HEK293 (cell line): Measurements from ENCODE around the gene GARIN5B.

Experiments used
- HOXA7 ChIP-seq: sonication (generic); formaldehyde crosslinking; IDR thresholded peaks from 2 replicates; pipeline ENCODE4 v1.8.1; 2022; ENCODE audit warnings: missing genetic modification reagents, borderline replicate concordance
- MZF1 ChIP-seq: fragments of 450-650 bp; formaldehyde crosslinking; IDR thresholded peaks from 2 replicates; pipeline ENCODE4 v1.5.1; 2017; ENCODE audit warnings: missing biosample characterization, missing genetic modification characterization, borderline replicate concordance
- PRDM2 ChIP-seq: fragments of 450-650 bp; formaldehyde crosslinking; IDR thresholded peaks from 2 replicates; pipeline ENCODE4 v1.5.1; 2016; ENCODE audit warnings: missing biosample characterization, missing genetic modification characterization, borderline replicate concordance
- ZNF132 ChIP-seq: fragments of 450-650 bp; formaldehyde crosslinking; IDR thresholded peaks from 2 replicates; pipeline ENCODE4 v1.5.1; 2017; ENCODE audit warnings: missing biosample characterization, missing genetic modification characterization, borderline replicate concordance
- ZNF19 ChIP-seq: fragments of 450-650 bp; formaldehyde crosslinking; IDR thresholded peaks from 2 replicates; pipeline ENCODE4; 2016; ENCODE audit warnings: missing biosample characterization, missing genetic modification characterization, low read depth
- ZNF239 ChIP-seq: fragments of 450-650 bp; formaldehyde crosslinking; IDR thresholded peaks from 2 replicates; pipeline ENCODE4 v1.5.1; 2016; ENCODE audit warnings: missing biosample characterization, missing genetic modification characterization
- ZNF274 ChIP-seq, 2 experiments: fragments of 200-500 bp in 1 of 2; fragments of 450-650 bp in 1 of 2; sonication (Bioruptor generic) in 1 of 2; formaldehyde crosslinking in 1 of 2; IDR thresholded peaks; 2 replicates each; pipeline versions ENCODE4 v1.5.1 to v1.6.1; 2014 to 2016; ENCODE audit warnings: borderline replicate concordance in 1 of 2, inconsistent platforms in 1 of 2, low read length in 1 of 2, missing biosample characterization in 1 of 2, missing genetic modification characterization in 1 of 2
- ZNF324 ChIP-seq: fragments of 450-650 bp; formaldehyde crosslinking; IDR thresholded peaks from 2 replicates; pipeline ENCODE4 v1.5.1; 2016; ENCODE audit warnings: missing biosample characterization, missing genetic modification characterization
- ZNF391 ChIP-seq: fragments of 450-650 bp; formaldehyde crosslinking; IDR thresholded peaks from 2 replicates; pipeline ENCODE4 v1.5.1; 2016; ENCODE audit warnings: low read depth, missing biosample characterization, missing genetic modification characterization, borderline replicate concordance
- ZNF580 ChIP-seq: fragments of 450-650 bp; formaldehyde crosslinking; IDR thresholded peaks from 2 replicates; pipeline ENCODE4 v1.5.1; 2016; ENCODE audit warnings: missing biosample characterization, missing genetic modification characterization
- ZNF600 ChIP-seq: fragments of 450-650 bp; formaldehyde crosslinking; IDR thresholded peaks from 2 replicates; pipeline ENCODE4 v1.5.1; 2016; ENCODE audit warnings: missing biosample characterization, missing genetic modification characterization
- ZNF623 ChIP-seq: fragments of 450-650 bp; formaldehyde crosslinking; IDR thresholded peaks from 2 replicates; pipeline ENCODE4 v1.5.1; 2016; ENCODE audit warnings: missing biosample characterization, missing genetic modification characterization
- ZNF624 ChIP-seq: fragments of 450-650 bp; formaldehyde crosslinking; IDR thresholded peaks from 2 replicates; pipeline ENCODE4 v1.5.1; 2017; ENCODE audit warnings: missing biosample characterization, missing genetic modification characterization
- ZNF654 ChIP-seq: fragments of 450-650 bp; formaldehyde crosslinking; IDR thresholded peaks from 2 replicates; pipeline ENCODE4 v1.5.1; 2016; ENCODE audit warnings: low read depth, missing biosample characterization, missing genetic modification characterization
- ZNF677 ChIP-seq: fragments of 450-650 bp; IDR thresholded peaks from 2 replicates; pipeline ENCODE4 v1.5.0; 2018; ENCODE audit warnings: missing biosample characterization, mild to moderate bottlenecking, missing genetic modification characterization, moderate library complexity
- ZNF837 ChIP-seq: fragments of 450-650 bp; formaldehyde crosslinking; IDR thresholded peaks from 2 replicates; pipeline ENCODE4 v1.5.1; 2016; ENCODE audit warnings: missing biosample characterization, missing genetic modification characterization
- ZNF843 ChIP-seq: fragments of 450-650 bp; formaldehyde crosslinking; IDR thresholded peaks from 2 replicates; pipeline ENCODE4 v1.5.1; 2016; ENCODE audit warnings: missing biosample characterization, missing genetic modification characterization
- TF ChIP-seq, protein P1 (sequence below): fragments of 450-650 bp; formaldehyde crosslinking; IDR thresholded peaks from 2 replicates; pipeline ENCODE4 v1.5.1; 2016; ENCODE audit warnings: missing biosample characterization, missing genetic modification characterization
- TF ChIP-seq, protein P2 (sequence below): fragments of 450-650 bp; formaldehyde crosslinking; IDR thresholded peaks from 2 replicates; pipeline ENCODE4 v1.5.1; 2017; ENCODE audit warnings: missing biosample characterization, missing genetic modification characterization

Gene GARIN5B

DNA sequence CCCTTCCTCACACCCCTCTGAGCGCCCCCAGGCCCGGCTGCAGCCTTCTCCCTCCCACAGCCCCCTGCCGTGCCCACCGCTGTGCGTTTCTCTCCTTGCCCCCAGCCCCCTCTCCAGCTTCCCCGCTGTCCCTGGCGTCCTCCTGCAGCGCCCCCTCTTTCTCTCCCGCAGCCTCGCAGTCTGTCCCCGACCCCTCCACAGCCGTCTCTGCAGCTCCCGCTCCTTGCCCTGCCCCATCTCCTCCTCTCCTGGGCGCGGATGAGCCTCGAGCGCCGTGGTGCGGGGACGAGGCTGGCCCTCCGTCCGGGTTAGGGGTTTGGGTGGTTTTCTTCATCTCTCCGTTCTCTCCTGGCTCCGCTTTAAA lies 22.3 kb downstream of the GARIN5B start (continued):
- TF ChIP-seq, protein P1, sequence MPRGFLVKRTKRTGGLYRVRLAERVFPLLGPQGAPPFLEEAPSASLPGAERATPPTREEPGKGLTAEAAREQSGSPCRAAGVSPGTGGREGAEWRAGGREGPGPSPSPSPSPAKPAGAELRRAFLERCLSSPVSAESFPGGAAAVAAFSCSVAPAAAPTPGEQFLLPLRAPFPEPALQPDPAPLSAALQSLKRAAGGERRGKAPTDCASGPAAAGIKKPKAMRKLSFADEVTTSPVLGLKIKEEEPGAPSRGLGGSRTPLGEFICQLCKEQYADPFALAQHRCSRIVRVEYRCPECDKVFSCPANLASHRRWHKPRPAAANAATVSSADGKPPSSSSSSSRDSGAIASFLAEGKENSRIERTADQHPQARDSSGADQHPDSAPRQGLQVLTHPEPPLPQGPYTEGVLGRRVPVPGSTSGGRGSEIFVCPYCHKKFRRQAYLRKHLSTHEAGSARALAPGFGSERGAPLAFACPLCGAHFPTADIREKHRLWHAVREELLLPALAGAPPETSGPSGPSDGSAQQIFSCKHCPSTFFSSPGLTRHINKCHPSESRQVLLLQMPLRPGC (tag by site-specific recombination), result no peak
- TF ChIP-seq ZNF580 (tag by site-specific recombination), result no peak
- TF ChIP-seq ZNF19, result no peak
- TF ChIP-seq ZNF391, result peak; percentile 13; the same call in 1 of the 2 replicates
- no peak for TF ChIP-seq ZNF239 (tag by site-specific recombination)
- TF ChIP-seq ZNF274 (IDR thresholded peaks at IDR 0.05; ENCODE audit: low read length), result no peak
- no peak for TF ChIP-seq ZNF274 (tag by site-specific recombination; IDR thresholded peaks at IDR 0.05; ENCODE audit: borderline replicate concordance)
- no peak for TF ChIP-seq HOXA7 (CRISPR knock-in tag)
- no peak for TF ChIP-seq ZNF132 (tag by site-specific recombination)
- no peak for TF ChIP-seq PRDM2 (tag by site-specific recombination)
- TF ChIP-seq ZNF677 (tag by site-specific recombination), result no peak
- TF ChIP-seq ZNF837 (tag by site-specific recombination), result no peak
- TF ChIP-seq MZF1 (tag by site-specific recombination), result no peak
- no peak for TF ChIP-seq ZNF623 (tag by site-specific recombination)
- TF ChIP-seq ZNF324 (tag by site-specific recombination), result no peak
- TF ChIP-seq, protein P2, sequence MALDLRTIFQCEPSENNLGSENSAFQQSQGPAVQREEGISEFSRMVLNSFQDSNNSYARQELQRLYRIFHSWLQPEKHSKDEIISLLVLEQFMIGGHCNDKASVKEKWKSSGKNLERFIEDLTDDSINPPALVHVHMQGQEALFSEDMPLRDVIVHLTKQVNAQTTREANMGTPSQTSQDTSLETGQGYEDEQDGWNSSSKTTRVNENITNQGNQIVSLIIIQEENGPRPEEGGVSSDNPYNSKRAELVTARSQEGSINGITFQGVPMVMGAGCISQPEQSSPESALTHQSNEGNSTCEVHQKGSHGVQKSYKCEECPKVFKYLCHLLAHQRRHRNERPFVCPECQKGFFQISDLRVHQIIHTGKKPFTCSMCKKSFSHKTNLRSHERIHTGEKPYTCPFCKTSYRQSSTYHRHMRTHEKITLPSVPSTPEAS (tag by site-specific recombination), result no peak
- peak; percentile 32; the same call in 1 of the 2 replicates for TF ChIP-seq ZNF843
- no peak for TF ChIP-seq ZNF624
- no peak for TF ChIP-seq ZNF654 (tag by site-specific recombination)
- 0 out of 2 replicates have a peak, but pooled peaks have one; percentile 15 for TF ChIP-seq ZNF600 (tag by site-specific recombination)
